Right forelimb (tissue), 1 donor: ENCODE data around the gene FBXO44.
"Not testable (repeated sequence)": the region's sequence is repeated elsewhere in the genome, so short reads cannot be mapped to it uniquely, and the experiment has no call there.

Source experiments
- DNase-seq: peaks from one replicate; pipeline ENCODE4 v3.0.0-alpha.2; 2018

Gene FBXO44

GRCh38 chr1:11654137-11654938 is at the start of gene FBXO44, which contains the start of gene FBXO2:
TSS of gene FBXO44 (plus strand) at chr1:11654877. CDS start at chr1:11655836, 959 bp downstream.
TSS of gene FBXO2 (minus strand) at chr1:11654429. CDS start at chr1:11654340, 89 bp downstream.
- peak; percentile 77 for DNase-seq

GRCh38 chr1:11606775-11607174 is 47.9 kb upstream of the FBXO44 start:
- no peak for DNase-seq

- DNase-seq, result not testable (repeated sequence)
Measured at GRCh38 chr1:11608596-11609130, 46.0 kb upstream of the FBXO44 start.

GRCh38 chr1:11609378-11609777 is 45.3 kb upstream of the FBXO44 start:
- not testable (repeated sequence) for DNase-seq

GRCh38 chr1:11610629-11611180 is 44.0 kb upstream of the FBXO44 start:
- no peak for DNase-seq

- DNase-seq, result no peak
Measured at GRCh38 chr1:11611638-11612327, 42.9 kb upstream of the FBXO44 start.

- no peak for DNase-seq
Measured at GRCh38 chr1:11613347-11613746, 41.3 kb upstream of the FBXO44 start.

- DNase-seq, result no peak
Measured at GRCh38 chr1:11615090-11615489, 39.6 kb upstream of the FBXO44 start.

- DNase-seq, result no peak
Measured at GRCh38 chr1:11616766-11617165, 37.9 kb upstream of the FBXO44 start.

- DNase-seq, result no peak
Measured at GRCh38 chr1:11617314-11617713, 37.4 kb upstream of the FBXO44 start.

- no peak for DNase-seq
Measured at GRCh38 chr1:11617741-11618140, 36.9 kb upstream of the FBXO44 start.

GRCh38 chr1:11620405-11620804 is 34.3 kb upstream of the FBXO44 start:
- no peak for DNase-seq

GRCh38 chr1:11620924-11621323 is 33.8 kb upstream of the FBXO44 start:
- DNase-seq, result no peak

- DNase-seq, result no peak
Measured at GRCh38 chr1:11622398-11622797, 32.3 kb upstream of the FBXO44 start.

- DNase-seq, result no peak
Measured at GRCh38 chr1:11623702-11624101, 31.0 kb upstream of the FBXO44 start.

- no peak for DNase-seq
Measured at GRCh38 chr1:11626551-11626950, 28.1 kb upstream of the FBXO44 start.

- DNase-seq, result no peak
Measured at GRCh38 chr1:11628767-11629166, 25.9 kb upstream of the FBXO44 start.

GRCh38 chr1:11629184-11630016 is 25.3 kb upstream of the FBXO44 start:
- no peak for DNase-seq

GRCh38 chr1:11634365-11635192 is 20.1 kb upstream of the FBXO44 start:
- DNase-seq, result no peak

GRCh38 chr1:11638121-11638520 is 16.6 kb upstream of the FBXO44 start:
- no peak for DNase-seq

GRCh38 chr1:11639372-11639771 is 15.3 kb upstream of the FBXO44 start:
- no peak for DNase-seq

GRCh38 chr1:11640101-11640500 is 14.6 kb upstream of the FBXO44 start:
- no peak for DNase-seq
